Measurements from ENCODE around the gene DNAAF1. TPM values are rescaled to one million over a fixed set of nuclear protein-coding genes. Genes with fewer than 3 reads are reported as not detected.
"Not testable (repeated sequence)": the region's sequence is repeated elsewhere in the genome, so short reads cannot be mapped to it uniquely, and the experiment has no call there.

The DNAAF1 gene
- polyA plus RNA-seq, 3 donors from 2014 or later: 2.6 TPM; not detected in 2

DNA sequence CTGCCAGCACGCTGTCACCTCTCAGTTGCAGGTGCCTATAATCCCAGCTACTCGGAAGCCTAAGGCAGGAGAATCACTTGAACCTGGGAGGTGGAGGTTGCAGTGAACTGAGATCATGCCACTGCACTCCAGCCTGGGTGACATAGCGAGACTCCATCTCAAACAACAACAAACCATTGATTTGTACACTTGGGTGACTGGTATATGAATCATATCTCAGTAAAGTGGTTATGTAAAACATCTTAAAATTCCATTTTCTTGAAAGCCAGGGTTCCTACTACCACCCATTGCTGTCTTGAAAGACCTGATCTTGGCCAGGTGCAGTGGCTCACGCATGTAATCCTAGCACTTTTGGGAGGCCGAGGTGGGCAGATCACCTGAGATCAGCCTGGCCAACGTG lies 60.0 kb downstream of the DNAAF1 start:
- DNase-seq; H3K4me3 Mint-ChIP-seq; H3K27me3 Mint-ChIP-seq (ENCODE audit: low read depth in 3 of 3); H3K27ac Mint-ChIP-seq; H3K4me1 Mint-ChIP-seq; H3K9me3 Mint-ChIP-seq; H3K36me3 Mint-ChIP-seq: not testable (repeated sequence)

DNA sequence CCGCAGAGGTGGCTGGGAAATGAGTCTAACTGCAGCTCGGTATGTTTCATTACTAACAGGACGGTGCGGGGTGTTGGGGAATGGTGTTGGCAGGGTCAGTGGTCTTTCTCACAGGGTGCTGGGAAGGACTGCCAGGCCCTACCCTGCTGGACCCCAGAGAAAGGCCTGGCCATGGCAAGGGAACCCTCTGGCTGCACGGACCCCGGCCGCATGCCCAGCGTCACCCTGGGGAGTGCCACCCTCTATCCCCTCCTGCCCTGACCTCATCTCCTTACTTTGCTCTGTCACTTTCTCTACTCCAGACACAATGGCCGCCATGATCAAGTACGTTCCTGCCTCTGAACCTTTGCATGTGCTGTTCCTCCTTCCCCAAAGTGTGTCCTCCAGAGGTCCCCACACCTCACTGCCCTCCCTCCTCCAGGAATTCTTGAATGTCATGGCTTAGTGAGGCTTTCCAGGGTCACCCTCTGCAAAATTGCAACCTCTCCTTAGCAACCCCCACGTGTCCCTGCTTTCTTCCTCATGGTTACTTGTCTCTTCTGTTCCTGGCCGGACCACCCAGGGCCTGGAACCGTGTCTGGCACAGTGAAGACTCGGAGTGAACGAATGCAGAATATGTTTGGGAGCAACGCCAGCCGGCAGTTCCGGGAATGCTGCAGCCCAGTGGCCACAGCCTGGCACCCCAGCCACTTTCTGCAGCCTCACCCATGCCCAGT lies 61.0 kb downstream of the DNAAF1 start:
- Mint-ChIP-seq H3K27ac (no peak overlapping the region), H3K9me3 (no peaks in the 10 kb centered on the region), H3K36me3 (no peaks in the 10 kb centered on the region), H3K27me3 (ENCODE audit: low read depth in 3 of 3) (peaks cover under 1 to 6% (median 4%) of the 10 kb centered on the region in 3 donors), H3K4me1 (no peaks in the 10 kb centered on the region), H3K4me3 (no peak overlapping the region)
- DNase-seq: no peak

DNA sequence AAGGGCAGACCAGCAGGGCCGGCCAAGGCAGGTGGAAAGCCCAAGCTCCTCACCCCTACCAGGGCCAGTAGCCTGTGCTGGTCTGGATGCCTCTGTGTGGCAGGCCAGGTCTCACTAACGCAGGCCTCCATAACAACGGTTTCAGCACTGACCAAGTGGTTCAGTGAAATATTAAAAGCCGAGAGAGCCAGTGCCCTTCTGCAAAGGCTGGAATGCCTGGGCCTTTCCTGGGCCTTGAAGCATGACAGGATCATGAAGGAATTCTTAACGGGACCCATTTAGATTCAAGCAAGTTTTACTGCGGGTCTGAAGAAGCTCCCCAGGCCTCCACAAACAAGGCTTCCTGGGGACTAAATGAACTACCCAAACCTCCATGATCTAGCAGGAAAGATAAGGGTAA lies 62.1 kb downstream of the DNAAF1 start:
- Mint-ChIP-seq H3K4me3 (no peak overlapping the region), H3K27ac (no peak overlapping the region), H3K27me3 (ENCODE audit: low read depth in 3 of 3) (peaks cover 0 to 6% (median 4%) of the 10 kb centered on the region in 3 donors), H3K9me3 (no peaks in the 10 kb centered on the region), H3K36me3 (no peaks in the 10 kb centered on the region), H3K4me1 (no peaks in the 10 kb centered on the region)
- no peak for DNase-seq

DNA sequence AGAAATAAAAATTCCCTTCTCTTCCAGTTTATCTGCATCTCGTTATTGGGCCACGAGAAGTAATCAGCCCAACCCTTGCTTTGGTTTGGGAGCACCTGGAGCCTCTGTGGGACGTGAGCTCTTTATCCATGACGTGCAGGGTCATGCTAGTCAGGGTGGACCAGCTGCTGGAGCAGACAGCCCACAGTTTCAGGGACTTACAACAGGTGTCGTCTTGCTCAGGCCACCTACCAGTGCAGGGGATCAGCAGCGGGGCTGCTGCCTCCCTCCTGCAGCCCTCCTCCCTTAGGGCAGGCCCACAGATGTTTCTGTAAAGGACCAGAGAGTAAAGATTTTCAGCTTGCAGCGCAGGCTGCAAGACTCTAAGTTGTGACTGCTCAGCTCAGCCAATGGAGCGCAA lies 62.8 kb downstream of the DNAAF1 start:
- Mint-ChIP-seq H3K4me1 (no peaks in the 10 kb centered on the region), H3K36me3 (no peaks in the 10 kb centered on the region), H3K27ac (peak overlapping the region in 1 of 6 donors; percentile 60), H3K27me3 (ENCODE audit: low read depth in 3 of 3) (peaks cover 0 to 6% (median 4%) of the 10 kb centered on the region in 3 donors), H3K9me3 (no peaks in the 10 kb centered on the region), H3K4me3 (no peak overlapping the region)
- DNase-seq: no peak

DNA sequence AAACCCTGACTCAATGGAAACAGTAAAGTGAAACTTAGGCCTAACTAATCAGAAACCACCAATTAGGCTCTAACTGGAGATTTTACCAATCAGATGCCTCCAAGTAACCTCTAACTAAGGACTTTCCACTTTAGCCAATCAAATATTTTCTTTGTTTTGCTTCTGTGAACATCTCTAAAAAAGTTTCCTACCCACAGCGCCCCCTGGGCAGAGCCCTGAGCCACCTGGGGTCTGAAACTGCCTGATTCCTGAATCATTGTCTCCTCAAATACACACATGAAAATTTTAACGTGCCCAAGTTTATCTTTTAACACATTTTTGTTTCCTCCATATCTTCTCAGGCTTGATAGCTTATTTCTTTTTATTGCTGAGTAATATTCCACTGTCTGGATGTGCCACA lies 64.9 kb downstream of the DNAAF1 start:
- Mint-ChIP-seq H3K9me3 (peaks cover 0 to 2% (median 0%) of the 10 kb centered on the region in 6 donors), H3K4me1 (no peaks in the 10 kb centered on the region), H3K4me3 (no peak overlapping the region), H3K36me3 (no peaks in the 10 kb centered on the region), H3K27ac (no peak overlapping the region), H3K27me3 (ENCODE audit: low read depth in 3 of 3) (peaks cover 0 to 6% (median 2%) of the 10 kb centered on the region in 3 donors)
- no peak for DNase-seq

DNA sequence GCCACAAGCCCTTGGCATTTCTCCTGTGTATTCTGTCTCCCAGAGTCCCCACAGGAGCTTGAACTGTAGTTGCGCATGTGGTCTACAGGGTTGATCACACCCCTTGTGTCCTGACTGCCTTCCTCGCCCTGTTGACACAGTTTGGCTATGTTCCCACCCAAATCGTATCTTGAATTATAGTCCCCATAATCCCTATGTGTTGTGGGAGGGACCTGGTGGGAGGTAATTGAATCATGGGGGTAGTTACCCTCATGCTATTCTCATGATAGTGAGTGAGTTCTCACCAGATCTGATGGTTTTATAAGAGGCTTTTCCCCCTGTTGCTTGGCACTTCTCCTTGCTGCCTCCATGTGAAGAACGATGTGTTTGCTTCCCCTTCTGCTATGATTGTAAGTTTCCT lies 67.0 kb downstream of the DNAAF1 start:
- no peak overlapping the region for H3K27ac Mint-ChIP-seq
- no peaks in the 10 kb centered on the region for H3K36me3 Mint-ChIP-seq
- H3K27me3 Mint-ChIP-seq (ENCODE audit: low read depth in 3 of 3): peaks cover 0 to 8% (median 0%) of the 10 kb centered on the region in 3 donors
- H3K9me3 Mint-ChIP-seq: peaks cover 0 to 2% (median 0%) of the 10 kb centered on the region in 6 donors
- DNase-seq: no peak
- no peak overlapping the region for H3K4me3 Mint-ChIP-seq
- H3K4me1 Mint-ChIP-seq: no peaks in the 10 kb centered on the region

DNA sequence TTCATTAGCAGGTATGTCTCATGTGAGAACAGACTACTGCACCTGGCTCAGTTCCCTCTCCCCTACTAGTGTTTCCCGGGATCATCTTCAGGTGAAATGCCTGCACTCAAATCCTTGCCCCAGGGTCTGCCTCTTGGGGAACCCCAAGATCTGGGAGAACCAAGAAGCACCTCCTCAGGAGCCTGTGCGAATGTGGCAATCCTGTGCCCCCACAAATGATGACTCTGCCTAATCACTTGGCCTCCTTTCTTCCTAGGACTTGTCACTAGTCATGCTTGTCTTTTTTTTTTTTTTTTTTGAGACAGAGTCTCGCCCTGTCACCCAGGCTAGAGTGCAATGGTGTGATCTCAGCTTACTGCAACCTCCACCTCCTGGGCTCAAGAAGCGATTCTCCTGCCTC lies 67.5 kb downstream of the DNAAF1 start:
- H3K4me1 Mint-ChIP-seq: no peaks in the 10 kb centered on the region
- H3K27ac Mint-ChIP-seq: no peak overlapping the region
- no peak for DNase-seq
- peaks cover 0 to 8% (median 0%) of the 10 kb centered on the region in 3 donors for H3K27me3 Mint-ChIP-seq (ENCODE audit: low read depth in 3 of 3)
- peaks cover 0 to 2% (median 0%) of the 10 kb centered on the region in 6 donors for H3K9me3 Mint-ChIP-seq
- no peak overlapping the region for H3K4me3 Mint-ChIP-seq
- H3K36me3 Mint-ChIP-seq: no peaks in the 10 kb centered on the region

DNA sequence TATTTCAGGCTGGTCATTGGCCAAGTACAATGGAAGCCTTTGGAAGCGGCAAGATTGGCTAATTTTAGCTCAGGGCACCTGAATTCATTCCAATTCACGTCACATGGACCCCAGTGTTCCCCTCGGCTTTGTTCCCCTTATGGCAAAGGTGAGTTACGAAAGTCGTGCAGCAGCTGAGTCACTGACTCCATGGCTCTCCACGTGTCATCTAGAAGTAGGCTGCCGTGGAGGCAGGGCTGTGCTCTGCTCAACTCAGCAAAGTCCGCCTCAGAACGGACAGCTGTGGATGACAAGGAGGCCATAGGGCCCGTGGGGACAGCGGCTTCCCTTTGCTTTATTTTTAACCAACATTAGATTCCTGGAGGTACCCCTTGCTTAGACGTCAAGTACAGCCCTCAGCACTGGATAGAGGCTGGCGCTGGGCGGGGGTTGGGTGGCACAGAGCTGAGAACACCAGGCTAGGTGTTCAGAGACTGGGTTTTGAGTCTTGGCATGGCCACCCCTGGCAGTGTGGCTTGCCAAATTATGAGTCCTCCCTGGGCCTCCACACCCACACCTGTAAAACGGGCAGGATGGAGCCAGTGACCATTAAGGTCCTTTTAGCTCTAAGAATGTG lies 69.5 kb downstream of the DNAAF1 start:
- no peak overlapping the region for H3K27ac Mint-ChIP-seq
- peaks cover 0 to 2% (median 0%) of the 10 kb centered on the region in 6 donors for H3K9me3 Mint-ChIP-seq
- no peaks in the 10 kb centered on the region for H3K4me1 Mint-ChIP-seq
- H3K4me3 Mint-ChIP-seq: no peak overlapping the region
- peaks cover 0 to 8% (median 0%) of the 10 kb centered on the region in 3 donors for H3K27me3 Mint-ChIP-seq (ENCODE audit: low read depth in 3 of 3)
- H3K36me3 Mint-ChIP-seq: no peaks in the 10 kb centered on the region
- DNase-seq: no peak

DNA sequence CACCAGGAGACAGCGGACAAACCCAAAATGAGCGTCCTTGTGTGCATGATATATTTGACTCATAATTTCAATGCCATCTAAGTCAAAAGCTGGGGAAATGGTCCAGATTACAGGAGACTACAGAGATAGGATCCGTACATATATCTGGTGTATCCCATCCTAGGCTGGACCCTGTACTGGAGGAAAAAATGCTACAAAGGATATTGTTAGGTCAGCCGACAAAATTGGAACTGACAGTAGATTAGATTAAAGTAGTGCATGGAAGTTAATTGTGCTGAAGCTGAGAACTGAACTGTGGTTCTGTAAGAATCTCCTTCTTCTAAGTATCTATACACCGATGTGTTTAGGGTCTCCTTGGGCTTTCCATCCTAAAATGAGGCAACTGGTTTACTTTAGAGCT lies 70.4 kb downstream of the DNAAF1 start:
- Mint-ChIP-seq H3K4me1 (no peaks in the 10 kb centered on the region), H3K27me3 (ENCODE audit: low read depth in 3 of 3) (peaks cover 0 to 7% (median 0%) of the 10 kb centered on the region in 3 donors), H3K36me3 (no peaks in the 10 kb centered on the region), H3K9me3 (peaks cover 0 to 2% (median 0%) of the 10 kb centered on the region in 6 donors), H3K4me3 (no peak overlapping the region), H3K27ac (no peak overlapping the region)
- no peak for DNase-seq

DNA sequence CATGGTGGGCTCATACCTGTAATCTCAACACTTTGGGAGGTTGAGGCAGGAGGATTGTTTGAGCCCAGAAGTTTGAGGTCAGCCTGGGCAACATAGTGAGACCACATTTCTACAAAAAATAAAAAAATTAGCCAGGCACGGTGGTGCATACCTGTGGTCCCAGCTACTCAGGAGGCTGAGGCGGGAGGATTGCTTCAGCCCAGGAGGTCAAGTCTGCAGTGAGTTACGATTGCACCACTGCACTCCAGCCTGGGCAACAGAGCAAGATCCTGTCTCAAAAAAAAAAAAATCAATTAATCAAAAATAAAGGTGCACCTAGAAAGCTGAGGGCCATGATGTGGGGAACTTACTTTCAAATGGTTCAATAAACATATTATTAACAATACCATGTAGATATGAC lies 71.0 kb downstream of the DNAAF1 start:
- H3K36me3 Mint-ChIP-seq; DNase-seq; H3K4me1 Mint-ChIP-seq; H3K4me3 Mint-ChIP-seq; H3K9me3 Mint-ChIP-seq; H3K27ac Mint-ChIP-seq; H3K27me3 Mint-ChIP-seq (ENCODE audit: low read depth in 3 of 3): not testable (repeated sequence)

DNA sequence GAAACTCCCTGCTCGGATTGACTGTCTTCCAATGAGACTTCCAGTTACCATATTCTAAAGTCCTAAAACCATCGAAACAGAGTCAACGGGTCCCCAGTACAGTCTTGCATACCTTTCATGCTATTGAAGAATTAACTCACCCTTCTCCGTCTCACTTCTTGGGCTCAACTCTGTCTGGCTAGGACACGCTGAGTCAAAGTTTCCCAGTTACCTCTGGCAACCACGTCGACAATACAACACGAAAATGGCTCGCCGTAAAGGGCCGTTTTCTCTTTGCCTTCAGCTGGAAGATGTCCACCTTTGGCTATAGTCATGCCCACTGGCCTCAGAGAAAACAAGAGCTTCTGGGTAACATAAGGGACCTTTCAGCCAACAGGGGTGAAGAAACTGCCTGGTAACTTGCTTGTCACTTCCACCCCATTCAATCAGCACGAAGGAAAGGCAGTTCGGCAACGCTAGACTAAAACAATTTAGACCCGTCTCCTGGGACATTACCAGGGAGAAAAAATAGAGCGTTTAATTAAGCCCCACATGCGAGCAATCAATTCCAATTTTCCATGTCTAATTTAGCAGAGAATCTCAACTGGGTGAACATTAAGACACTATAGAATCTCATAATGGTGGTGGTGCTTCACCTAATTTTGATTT lies 73.2 kb downstream of the DNAAF1 start:
- no peaks in the 10 kb centered on the region for H3K36me3 Mint-ChIP-seq
- peaks cover 0 to 6% (median 2%) of the 10 kb centered on the region in 3 donors for H3K27me3 Mint-ChIP-seq (ENCODE audit: low read depth in 3 of 3)
- no peaks in the 10 kb centered on the region for H3K4me1 Mint-ChIP-seq
- peaks cover 0 to under 1% (median 0%) of the 10 kb centered on the region in 6 donors for H3K9me3 Mint-ChIP-seq
- H3K4me3 Mint-ChIP-seq: no peak overlapping the region
- no peak overlapping the region for H3K27ac Mint-ChIP-seq
- no peak for DNase-seq

DNA sequence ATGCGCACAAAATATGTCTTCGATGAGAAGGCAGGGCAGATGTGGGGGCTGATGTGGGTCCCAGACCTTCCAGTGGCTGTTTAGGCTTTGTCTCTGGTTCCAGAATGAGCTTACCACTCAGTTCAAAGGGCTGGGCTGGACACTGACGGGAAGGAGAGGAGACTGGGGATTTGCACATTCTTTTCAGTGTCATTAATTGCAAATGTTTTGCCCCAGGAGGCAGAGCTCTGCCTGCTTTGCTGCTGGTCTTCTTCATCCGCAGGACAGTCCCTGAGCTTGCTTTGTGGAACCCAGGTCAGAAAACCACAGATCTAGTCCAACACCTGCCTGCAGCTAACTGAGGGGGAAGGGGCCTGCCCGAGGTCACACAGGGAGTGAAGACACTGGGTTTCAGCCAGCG lies 73.8 kb downstream of the DNAAF1 start:
- H3K36me3 Mint-ChIP-seq: no peaks in the 10 kb centered on the region
- no peaks in the 10 kb centered on the region for H3K9me3 Mint-ChIP-seq
- no peak overlapping the region for H3K27ac Mint-ChIP-seq
- H3K4me3 Mint-ChIP-seq: no peak overlapping the region
- DNase-seq: no peak
- peaks cover 0 to 6% (median 4%) of the 10 kb centered on the region in 3 donors for H3K27me3 Mint-ChIP-seq (ENCODE audit: low read depth in 3 of 3)
- H3K4me1 Mint-ChIP-seq: no peaks in the 10 kb centered on the region

DNA sequence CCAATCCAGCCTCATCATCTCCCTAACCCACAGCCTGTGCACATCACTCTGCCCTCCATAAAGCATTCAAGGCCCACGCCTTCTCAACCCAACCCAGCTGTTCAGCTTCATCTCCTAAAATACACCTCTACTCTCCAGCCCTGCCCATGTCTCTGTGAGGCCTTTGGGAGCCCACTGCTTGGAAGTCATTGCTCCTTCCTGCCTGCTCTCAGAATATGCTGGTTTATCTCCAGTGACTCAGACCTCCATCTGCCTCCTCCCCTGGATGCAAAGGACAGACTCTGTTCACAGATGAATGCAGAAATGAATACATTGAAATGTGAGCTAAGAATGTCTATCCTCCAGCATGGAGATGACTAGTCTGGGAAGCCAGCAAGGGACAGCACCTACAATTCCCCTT lies 75.7 kb downstream of the DNAAF1 start:
- Mint-ChIP-seq H3K27ac (no peak overlapping the region), H3K4me3 (no peak overlapping the region), H3K36me3 (no peaks in the 10 kb centered on the region), H3K9me3 (no peaks in the 10 kb centered on the region), H3K4me1 (no peaks in the 10 kb centered on the region), H3K27me3 (ENCODE audit: low read depth in 3 of 3) (peaks cover 0 to 6% (median 4%) of the 10 kb centered on the region in 3 donors)
- no peak for DNase-seq

DNA sequence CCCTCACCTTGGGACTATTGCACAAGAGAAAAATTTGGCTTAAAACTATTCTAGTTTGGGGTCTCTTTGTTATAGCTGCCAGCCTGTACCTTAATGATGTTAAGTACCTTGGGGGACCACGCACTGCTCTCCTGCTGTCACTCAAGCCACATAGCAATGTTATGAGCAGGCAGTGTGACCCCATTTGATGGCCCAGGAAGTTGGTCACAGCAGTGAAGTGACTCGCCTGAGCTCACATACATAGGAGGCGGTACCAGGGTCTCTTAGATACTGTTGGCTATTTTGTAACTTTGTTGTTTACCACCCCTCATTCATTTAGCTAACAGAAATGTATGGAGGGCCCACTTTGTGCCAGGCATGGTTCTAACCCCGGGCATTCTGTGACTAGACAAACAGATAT lies 78.3 kb downstream of the DNAAF1 start:
- H3K27me3 Mint-ChIP-seq (ENCODE audit: low read depth in 3 of 3): peaks cover 0 to 7% (median 5%) of the 10 kb centered on the region in 3 donors
- H3K27ac Mint-ChIP-seq: no peak overlapping the region
- H3K36me3 Mint-ChIP-seq: no peaks in the 10 kb centered on the region
- no peaks in the 10 kb centered on the region for H3K4me1 Mint-ChIP-seq
- no peak for DNase-seq
- H3K9me3 Mint-ChIP-seq: no peaks in the 10 kb centered on the region
- H3K4me3 Mint-ChIP-seq: no peak overlapping the region

All from immature natural killer cell (primary cell).